ENCODE measurements around the gene MGAT4B.

GRCh38 chr5:179766021-179766725 is 40.5 kb downstream of the MGAT4B start:
- TF ChIP-seq POLR2AphosphoS5 (IDR thresholded peaks at IDR 0.05; ENCODE audit: low read depth, low read length), result no peak
- no peak for TF ChIP-seq POLR2A (IDR thresholded peaks at IDR 0.05; ENCODE audit: low read depth, low read length)
- no peak for TF ChIP-seq TAF1 (IDR thresholded peaks at IDR 0.05; ENCODE audit: low read depth, low read length)
- no peak for TF ChIP-seq PAX5 (IDR thresholded peaks at IDR 0.05; ENCODE audit: insufficient read depth, low read length, severe bottlenecking)
- no peak for TF ChIP-seq SPI1 (IDR thresholded peaks at IDR 0.05; ENCODE audit: low read depth, low read length)
- TF ChIP-seq POU2F2 (IDR thresholded peaks at IDR 0.05; ENCODE audit: low read depth, low read length), result no peak

All from GM12891 (cell line).